PC-3 (cell line): ENCODE data around the gene ABAT.

ENCODE experiments used
- EZH2 ChIP-seq: fragments of 300-600 bp; sonication (generic); IDR thresholded peaks from one replicate; pipeline ENCODE4 v1.6.1; 2017; ENCODE audit warnings: antibody characterized with exemption, mild to moderate bottlenecking, low read length; ENCODE audit not compliant: unreplicated experiment
- EZH2phosphoT487 ChIP-seq: fragments of 300-600 bp; sonication (generic); IDR thresholded peaks from 2 replicates; pipeline ENCODE4 v1.6.1; 2018; ENCODE audit warnings: mild to moderate bottlenecking, antibody characterized with exemption, low read length, borderline replicate concordance
- TF ChIP-seq, protein P1 (sequence below): fragments of 300-600 bp; sonication (generic); conservative IDR thresholded peaks from 2 replicates; pipeline ENCODE4 v1.5.1; 2017; ENCODE audit warnings: antibody characterized with exemption, low read depth, mild to moderate bottlenecking, low read length

DNA sequence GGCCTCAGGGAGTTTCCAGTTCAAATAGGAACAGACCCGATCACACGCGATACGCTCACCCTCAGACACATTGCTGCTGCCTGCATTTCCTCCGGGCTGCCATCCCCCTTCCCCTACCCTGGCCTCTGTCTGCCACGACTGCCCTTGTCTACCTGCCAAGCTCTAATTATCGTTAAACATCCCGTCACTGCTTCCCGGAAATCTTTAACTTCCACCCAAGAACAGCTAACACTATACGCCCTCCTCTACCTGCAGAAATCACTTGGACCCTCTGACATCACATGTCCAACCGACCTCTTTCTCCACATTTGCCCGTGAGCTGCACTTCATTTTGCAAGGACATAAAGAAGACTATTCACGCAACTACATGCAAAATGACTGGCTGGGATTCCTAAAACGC lies 40.4 kb downstream of the ABAT start:
- TF ChIP-seq, protein P1, sequence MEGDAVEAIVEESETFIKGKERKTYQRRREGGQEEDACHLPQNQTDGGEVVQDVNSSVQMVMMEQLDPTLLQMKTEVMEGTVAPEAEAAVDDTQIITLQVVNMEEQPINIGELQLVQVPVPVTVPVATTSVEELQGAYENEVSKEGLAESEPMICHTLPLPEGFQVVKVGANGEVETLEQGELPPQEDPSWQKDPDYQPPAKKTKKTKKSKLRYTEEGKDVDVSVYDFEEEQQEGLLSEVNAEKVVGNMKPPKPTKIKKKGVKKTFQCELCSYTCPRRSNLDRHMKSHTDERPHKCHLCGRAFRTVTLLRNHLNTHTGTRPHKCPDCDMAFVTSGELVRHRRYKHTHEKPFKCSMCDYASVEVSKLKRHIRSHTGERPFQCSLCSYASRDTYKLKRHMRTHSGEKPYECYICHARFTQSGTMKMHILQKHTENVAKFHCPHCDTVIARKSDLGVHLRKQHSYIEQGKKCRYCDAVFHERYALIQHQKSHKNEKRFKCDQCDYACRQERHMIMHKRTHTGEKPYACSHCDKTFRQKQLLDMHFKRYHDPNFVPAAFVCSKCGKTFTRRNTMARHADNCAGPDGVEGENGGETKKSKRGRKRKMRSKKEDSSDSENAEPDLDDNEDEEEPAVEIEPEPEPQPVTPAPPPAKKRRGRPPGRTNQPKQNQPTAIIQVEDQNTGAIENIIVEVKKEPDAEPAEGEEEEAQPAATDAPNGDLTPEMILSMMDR = no peak
- TF ChIP-seq EZH2 (no peak), EZH2phosphoT487 (no peak)
